ENCODE data around the gene MACROD2.
"Not testable (repeated sequence)": the region's sequence is repeated elsewhere in the genome, so short reads cannot be mapped to it uniquely, and the experiment has no call there.

MACROD2 gene

DNA sequence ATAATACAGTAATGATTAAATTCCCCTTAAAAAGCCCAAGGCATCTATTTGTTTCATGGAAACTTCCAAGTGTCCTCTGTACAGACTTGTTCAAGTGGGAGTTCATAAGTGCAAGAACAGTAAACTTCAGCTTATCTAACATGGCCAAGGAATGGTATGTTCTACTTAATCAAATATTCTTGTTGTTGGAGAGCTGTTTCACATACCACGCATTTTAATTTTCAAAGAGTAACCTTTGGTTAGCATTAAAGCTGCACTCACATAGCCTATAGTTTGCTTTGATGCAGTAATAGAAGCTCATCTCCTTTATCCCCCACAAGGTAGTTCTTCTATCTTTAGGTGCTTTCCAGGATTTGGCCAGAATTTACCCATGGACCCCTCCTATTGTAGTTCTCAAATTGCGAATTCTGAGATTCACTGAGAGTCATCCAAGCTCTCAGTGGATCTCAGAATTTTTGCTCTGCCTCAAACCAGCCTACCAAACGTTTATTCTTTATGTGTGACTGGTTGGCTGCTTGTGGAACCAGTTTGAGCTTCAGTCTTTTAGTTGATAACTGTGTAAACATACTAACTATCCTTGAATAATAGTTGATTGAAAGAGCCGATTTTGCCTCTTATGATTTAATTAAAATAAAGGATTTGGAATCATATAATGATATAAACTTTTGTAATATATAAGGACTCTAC, 1010.1 kb downstream of the MACROD2 start:
- TF ChIP-seq, protein P1, sequence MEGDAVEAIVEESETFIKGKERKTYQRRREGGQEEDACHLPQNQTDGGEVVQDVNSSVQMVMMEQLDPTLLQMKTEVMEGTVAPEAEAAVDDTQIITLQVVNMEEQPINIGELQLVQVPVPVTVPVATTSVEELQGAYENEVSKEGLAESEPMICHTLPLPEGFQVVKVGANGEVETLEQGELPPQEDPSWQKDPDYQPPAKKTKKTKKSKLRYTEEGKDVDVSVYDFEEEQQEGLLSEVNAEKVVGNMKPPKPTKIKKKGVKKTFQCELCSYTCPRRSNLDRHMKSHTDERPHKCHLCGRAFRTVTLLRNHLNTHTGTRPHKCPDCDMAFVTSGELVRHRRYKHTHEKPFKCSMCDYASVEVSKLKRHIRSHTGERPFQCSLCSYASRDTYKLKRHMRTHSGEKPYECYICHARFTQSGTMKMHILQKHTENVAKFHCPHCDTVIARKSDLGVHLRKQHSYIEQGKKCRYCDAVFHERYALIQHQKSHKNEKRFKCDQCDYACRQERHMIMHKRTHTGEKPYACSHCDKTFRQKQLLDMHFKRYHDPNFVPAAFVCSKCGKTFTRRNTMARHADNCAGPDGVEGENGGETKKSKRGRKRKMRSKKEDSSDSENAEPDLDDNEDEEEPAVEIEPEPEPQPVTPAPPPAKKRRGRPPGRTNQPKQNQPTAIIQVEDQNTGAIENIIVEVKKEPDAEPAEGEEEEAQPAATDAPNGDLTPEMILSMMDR (IDR thresholded peaks at IDR 0.05; ENCODE audit: borderline replicate concordance, insufficient read depth, low read depth, low read length) = no peak
- H3K4me3 ChIP-seq (ENCODE audit: low read depth, low read length) = no peak overlapping the region

DNA sequence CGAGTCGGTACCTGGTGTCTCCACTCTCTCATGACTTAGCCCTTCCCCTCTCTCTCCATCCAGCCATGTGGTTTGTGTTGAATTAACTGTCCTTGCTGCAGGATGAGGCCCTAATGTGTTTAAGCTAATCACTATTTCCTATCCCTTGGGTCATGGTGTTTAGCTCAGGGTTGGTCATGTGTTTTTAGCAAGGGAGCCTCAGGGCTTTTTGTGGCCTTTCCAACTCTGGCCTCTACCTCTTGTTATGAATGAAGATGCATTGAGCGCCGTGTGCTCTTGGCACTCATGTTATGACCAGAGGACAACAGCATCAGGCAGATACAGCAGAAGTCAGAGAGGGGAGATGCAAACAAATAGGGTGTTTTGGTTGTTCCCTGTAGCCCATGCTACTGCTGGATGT, 1016.3 kb downstream of the MACROD2 start:
- H3K4me3 ChIP-seq (ENCODE audit: low read depth, low read length) = no peak overlapping the region
- TF ChIP-seq, protein P1 (IDR thresholded peaks at IDR 0.05; ENCODE audit: borderline replicate concordance, insufficient read depth, low read depth, low read length) = no peak

- H3K4me3 ChIP-seq (ENCODE audit: low read depth, low read length) = no peak overlapping the region
- TF ChIP-seq, protein P1 (IDR thresholded peaks at IDR 0.05; ENCODE audit: borderline replicate concordance, insufficient read depth, low read depth, low read length) = no peak
These were observed 1017.2 kb downstream of the MACROD2 start for GRCh38 chr20:15012566-15012965.

DNA sequence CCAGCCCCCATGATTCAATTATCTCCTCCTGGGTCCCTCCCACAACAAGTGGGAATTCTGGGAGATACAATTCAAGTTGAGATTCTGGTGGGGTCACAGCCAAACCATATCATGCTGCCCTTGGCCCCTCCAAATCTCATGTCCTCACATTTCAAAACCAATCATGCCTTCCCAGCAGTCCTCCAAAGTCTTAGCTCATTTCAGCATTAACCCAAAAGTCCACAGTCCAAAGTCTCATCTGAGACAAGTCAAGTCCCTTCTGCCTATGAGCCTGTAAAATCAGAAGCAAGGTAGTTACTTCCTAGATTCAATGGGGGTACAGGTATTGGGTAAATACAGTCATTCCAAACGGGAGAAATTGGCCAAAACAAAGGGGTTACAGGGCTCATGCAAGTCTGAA, 1021.6 kb downstream of the MACROD2 start:
- not testable (repeated sequence) for H3K4me3 ChIP-seq (ENCODE audit: low read depth, low read length)

DNA sequence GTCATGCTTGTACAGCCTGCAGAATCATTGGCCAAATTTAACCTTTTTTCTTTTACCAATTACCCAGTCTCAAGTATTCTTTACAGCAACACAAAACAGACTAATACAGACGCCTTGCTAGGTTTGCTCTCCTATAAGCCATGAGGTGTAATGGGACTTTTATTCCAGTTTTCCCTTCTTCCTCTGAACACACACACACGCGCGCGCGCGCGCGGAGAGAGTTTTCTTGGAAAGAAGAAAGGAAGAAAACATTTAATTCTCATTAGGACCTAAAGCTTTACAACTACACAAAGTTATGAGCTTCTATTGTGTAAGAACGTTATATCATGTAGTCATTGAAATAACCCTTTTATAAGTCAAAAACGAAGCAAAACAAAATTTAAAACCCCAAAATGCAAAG, 1023.6 kb downstream of the MACROD2 start:
- TF ChIP-seq, protein P1 (IDR thresholded peaks at IDR 0.05; ENCODE audit: borderline replicate concordance, insufficient read depth, low read depth, low read length) = no peak
- no peak overlapping the region for H3K4me3 ChIP-seq (ENCODE audit: low read depth, low read length)

DNA sequence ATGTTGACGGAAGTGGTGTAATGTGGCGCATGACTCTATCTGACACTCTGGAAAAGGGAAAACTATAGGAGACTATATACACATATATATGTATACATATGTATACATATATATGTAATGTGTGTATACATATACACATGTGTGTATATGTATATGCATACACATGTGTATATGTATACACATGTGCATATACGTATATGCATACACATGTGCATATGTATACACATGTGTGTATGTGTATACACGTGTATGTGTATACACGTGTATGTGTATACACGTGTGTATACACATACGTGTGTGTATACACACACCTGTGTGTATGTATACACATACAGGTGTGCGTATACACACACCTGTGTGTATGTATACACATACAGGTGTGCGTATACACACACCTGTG, 1025.5 kb downstream of the MACROD2 start:
- no peak overlapping the region for H3K4me3 ChIP-seq (ENCODE audit: low read depth, low read length)
- TF ChIP-seq, protein P1 (IDR thresholded peaks at IDR 0.05; ENCODE audit: borderline replicate concordance, insufficient read depth, low read depth, low read length) = no peak

DNA sequence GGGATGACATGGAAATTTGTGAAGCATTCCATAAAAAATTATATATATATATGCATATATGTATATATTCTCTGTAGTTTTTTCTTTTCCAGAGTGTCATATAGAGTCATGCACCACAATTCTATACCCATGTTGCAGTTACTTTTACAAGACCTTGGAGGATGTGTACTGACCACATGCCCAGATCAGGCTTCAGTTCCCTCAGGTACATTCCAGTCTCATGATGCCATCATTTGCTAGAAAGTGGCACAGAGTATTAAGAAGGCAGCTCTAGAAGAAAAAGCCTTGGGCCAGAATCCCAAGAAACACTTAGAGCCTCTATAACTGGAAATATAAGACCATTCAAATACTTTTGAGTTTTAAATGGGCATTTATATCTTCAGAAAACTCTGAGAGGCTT, 1027.6 kb downstream of the MACROD2 start:
- H3K4me3 ChIP-seq (ENCODE audit: low read depth, low read length) = no peak overlapping the region
- TF ChIP-seq, protein P1 (IDR thresholded peaks at IDR 0.05; ENCODE audit: borderline replicate concordance, insufficient read depth, low read depth, low read length) = no peak

All from GM12875 (cell line).